Measurements from ENCODE around the gene RAB1B. TPM values are rescaled to one million over a fixed set of nuclear protein-coding genes. Genes with fewer than 3 reads are reported as not detected.

Gene RAB1B
- total and polyA plus RNA-seq, 12 donors: 117 to 153 (median 132) TPM

DNA sequence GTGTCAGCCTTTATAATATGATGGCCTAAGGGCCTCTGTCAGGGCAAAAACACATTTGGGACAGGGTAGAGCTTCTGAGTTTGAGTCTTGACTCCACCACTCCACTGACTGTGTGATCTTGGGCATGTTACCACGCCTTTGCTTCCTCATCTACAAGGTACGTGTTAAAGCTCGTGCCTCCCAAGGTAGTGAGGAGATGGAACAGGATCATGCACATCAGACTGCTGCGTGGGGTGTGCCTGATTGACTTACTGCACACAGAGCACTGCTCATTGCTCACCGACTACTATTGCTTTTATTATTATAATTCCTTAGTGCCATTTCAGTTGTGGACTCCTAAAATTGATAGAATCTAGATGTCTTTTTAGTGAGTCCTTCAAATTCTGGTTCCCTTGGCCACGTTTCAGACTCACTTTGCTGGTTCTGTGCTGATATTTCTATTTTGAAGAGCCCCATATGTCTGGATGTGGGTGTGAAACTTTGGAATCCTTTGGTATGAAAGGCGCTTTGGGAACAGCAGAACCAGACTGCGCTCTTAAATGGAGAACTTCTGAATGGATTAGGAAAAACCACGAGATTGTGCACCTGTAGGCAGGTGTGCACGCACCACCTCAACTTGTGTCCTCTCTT is 44.1 kb upstream of the RAB1B start:
- Histone ChIP-seq H3K9me3 (no peaks in the 10 kb centered on the region), H3K36me3 (peaks cover 0 to 85% (median 33%) of the 10 kb centered on the region in 9 donors), H3K4me3 (no peak overlapping the region), H3K27ac (no peak overlapping the region), H3K27me3 (no peaks in the 10 kb centered on the region), H3K4me1 (peaks cover 0 to 10% (median 0%) of the 10 kb centered on the region in 9 donors)
- no peak for ATAC-seq
- TF ChIP-seq, protein P1, sequence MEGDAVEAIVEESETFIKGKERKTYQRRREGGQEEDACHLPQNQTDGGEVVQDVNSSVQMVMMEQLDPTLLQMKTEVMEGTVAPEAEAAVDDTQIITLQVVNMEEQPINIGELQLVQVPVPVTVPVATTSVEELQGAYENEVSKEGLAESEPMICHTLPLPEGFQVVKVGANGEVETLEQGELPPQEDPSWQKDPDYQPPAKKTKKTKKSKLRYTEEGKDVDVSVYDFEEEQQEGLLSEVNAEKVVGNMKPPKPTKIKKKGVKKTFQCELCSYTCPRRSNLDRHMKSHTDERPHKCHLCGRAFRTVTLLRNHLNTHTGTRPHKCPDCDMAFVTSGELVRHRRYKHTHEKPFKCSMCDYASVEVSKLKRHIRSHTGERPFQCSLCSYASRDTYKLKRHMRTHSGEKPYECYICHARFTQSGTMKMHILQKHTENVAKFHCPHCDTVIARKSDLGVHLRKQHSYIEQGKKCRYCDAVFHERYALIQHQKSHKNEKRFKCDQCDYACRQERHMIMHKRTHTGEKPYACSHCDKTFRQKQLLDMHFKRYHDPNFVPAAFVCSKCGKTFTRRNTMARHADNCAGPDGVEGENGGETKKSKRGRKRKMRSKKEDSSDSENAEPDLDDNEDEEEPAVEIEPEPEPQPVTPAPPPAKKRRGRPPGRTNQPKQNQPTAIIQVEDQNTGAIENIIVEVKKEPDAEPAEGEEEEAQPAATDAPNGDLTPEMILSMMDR (IDR thresholded peaks at IDR 0.05): no peak
- 94 to 95% methylated on average over 10 of the region's 10 CpGs for WGBS, 2 donors
- intact Hi-C loops (cut with DNase I): loop anchor here in 4 of 10 donors (5.0 to 10.0 kb wide), 3 partner anchors 58 to 103 kb away; partner anchors contain the start of gene YIF1A (in 2 of the 4)
- no peak for DNase-seq

DNA sequence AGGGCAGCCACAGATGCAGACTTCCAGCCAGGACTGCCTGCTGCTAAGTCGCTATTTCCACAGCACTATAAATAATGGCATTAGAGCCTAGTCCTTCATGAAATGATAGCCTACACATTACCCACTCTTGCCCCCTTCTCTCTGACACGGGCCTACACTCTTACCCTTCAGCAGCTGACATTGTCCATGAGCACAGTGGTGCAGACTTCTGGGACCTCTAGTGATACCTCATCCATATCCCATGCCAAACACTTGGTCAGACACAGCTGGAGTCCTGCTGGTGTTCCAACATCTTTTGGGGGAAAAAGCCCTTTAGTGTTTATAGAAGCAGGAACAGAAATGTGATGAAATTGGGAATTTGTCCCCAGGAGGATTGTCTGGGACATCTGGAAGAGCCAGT is 43.4 kb upstream of the RAB1B start:
- TF ChIP-seq, protein P1 (IDR thresholded peaks at IDR 0.05): no peak
- Histone ChIP-seq H3K36me3 (peaks cover 0 to 81% (median 29%) of the 10 kb centered on the region in 9 donors), H3K4me3 (no peak overlapping the region), H3K9me3 (no peaks in the 10 kb centered on the region), H3K4me1 (peaks cover 0 to 10% (median 0%) of the 10 kb centered on the region in 9 donors), H3K27ac (no peak overlapping the region), H3K27me3 (no peaks in the 10 kb centered on the region)
- ATAC-seq (peak in 2 of 8 donors; percentile 13 to 50), DNase-seq (no peak)
- WGBS, 2 donors: 54 to 62% methylated on average over 2 of the region's 2 CpGs
- intact Hi-C loops (cut with DNase I): loop anchor here in 2 of 10 donors (10.0 kb wide), 1 partner anchor 60 kb away; the partner anchor contains the start of gene YIF1A (in 2 of the 2)

- intact Hi-C loops (cut with DNase I): loop anchor here in 2 of 10 donors (10.0 kb wide), 1 partner anchor 59 kb away; the partner anchor contains the start of gene YIF1A (in 2 of the 2)
- DNase-seq: no peak
- no peaks in the 10 kb centered on the region for H3K9me3 ChIP-seq
- TF ChIP-seq, protein P1 (IDR thresholded peaks at IDR 0.05): no peak
- no peak for ATAC-seq
- no peaks in the 10 kb centered on the region for H3K27me3 ChIP-seq
- no peak overlapping the region for H3K4me3 ChIP-seq
- H3K36me3 ChIP-seq: peaks cover 0 to 81% (median 28%) of the 10 kb centered on the region in 9 donors
- H3K4me1 ChIP-seq: peaks cover 0 to 10% (median 0%) of the 10 kb centered on the region in 9 donors
- H3K27ac ChIP-seq: no peak overlapping the region
Observed at GRCh38 chr11:66226101-66226500, 42.3 kb upstream of the RAB1B start.

- Histone ChIP-seq H3K4me1 (peaks cover 0 to 7% (median 0%) of the 10 kb centered on the region in 9 donors), H3K27ac (no peak overlapping the region), H3K4me3 (no peak overlapping the region), H3K36me3 (peaks cover 0 to 87% (median 44%) of the 10 kb centered on the region in 9 donors), H3K9me3 (no peaks in the 10 kb centered on the region), H3K27me3 (no peaks in the 10 kb centered on the region)
- DNase-seq (no peak), ATAC-seq (no peak)
- WGBS, 2 donors: 92 to 95% methylated on average over 5 of the region's 5 CpGs
- intact Hi-C loops (cut with DNase I): loop anchor here in 2 of 10 donors (10.0 kb wide), 1 partner anchor 57 kb away; the partner anchor contains the start of gene YIF1A (in 2 of the 2)
- TF ChIP-seq, protein P1 (IDR thresholded peaks at IDR 0.05): no peak
Observed at GRCh38 chr11:66227700-66228099, 40.7 kb upstream of the RAB1B start.

Measured in heart right ventricle (tissue), 16 donors.